ENCODE results near the gene UBALD1. TPM values are rescaled to one million over a fixed set of nuclear protein-coding genes. Genes with fewer than 3 reads are reported as not detected.
"Not testable (repeated sequence)": the region's sequence is repeated elsewhere in the genome, so short reads cannot be mapped to it uniquely, and the experiment has no call there.

Gene UBALD1
- 26.2 TPM for total RNA-seq
- long read RNA-seq, partial matches to known transcripts: 0 of 3 reads
- long read RNA-seq, other reads (novel, unspliced or antisense): 0 of 3 reads

DNA sequence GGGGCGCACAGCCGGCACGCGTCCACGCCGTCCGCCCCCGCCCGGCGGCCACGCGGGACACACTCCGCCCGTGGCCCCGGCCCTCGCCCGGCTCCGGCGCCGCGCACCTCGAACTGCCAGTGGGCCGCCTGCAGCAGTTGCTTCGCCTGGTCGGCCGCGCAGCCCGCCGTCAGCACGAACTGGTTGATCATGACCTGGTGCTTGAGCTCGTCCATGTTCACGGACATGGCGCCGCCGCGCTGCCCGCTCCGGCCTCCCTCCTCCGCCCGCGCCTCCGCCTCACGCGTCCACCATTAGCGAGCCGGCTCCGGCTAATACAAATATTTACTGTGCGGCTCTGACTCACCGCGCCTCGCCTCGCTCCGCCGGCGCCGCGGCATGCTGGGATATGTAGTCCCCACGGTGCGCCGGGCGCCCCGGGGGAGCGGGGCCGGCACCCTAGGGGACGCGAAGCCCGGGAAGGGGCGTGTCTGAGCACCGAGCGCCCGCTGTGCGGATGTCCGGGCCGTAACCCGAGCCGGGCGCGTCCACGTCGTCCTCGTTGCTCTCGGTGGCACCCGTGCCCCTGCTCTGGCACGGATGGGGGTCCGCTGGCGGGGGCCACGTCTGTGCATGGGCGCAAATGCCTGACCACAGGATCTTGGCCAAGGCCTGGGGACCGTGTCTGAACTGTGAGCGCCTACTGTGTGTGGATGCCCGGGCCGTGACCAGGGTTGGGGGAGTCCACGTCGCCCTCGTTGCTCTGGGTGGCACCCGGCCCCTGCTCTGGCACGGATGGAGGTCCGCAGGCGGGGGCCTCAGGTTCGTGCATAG, at the start of gene UBALD1:
TSS of gene UBALD1 (minus strand) at position 318 of the 813 bp plus-strand sequence. CDS start at position 227, 91 bp downstream.
- intact Hi-C loops (cut with DNase I): no loop called here
- peak; percentile 74 for ATAC-seq
- peak; percentile 95 for DNase-seq (ENCODE audit: missing footprints)

DNA sequence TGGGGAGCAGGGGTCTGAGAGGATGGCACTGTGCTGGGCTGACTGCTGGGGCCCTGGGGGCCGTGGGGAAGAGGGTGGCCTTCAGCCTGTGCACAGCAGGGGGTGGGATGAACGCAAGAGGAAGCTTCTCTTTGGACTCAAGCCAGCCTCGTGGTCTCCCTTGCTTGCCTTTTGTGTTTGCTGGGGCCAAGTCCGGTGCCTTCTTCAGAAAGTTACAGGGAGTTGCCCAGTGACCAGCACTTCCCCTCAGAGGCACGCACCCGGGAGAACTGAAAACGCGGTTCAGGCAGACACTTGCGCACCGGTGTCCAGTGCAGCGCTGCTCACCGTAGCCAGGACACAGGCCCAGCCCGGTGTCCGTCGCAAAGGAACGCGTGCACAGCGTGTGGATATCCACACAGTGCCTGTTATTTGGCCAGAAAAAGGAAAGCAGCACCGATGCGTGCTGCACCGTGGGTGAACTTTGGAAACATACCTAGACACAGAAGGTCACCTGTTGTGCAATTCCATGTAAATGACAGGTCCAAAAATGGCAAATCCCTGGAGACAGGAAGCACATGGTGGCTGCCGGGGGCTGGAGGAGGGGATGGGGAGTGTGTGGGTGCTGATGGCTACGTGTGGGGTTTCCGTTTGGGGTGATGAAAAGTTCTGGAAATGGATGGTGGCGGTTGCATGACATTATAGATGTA, 49.2 kb upstream of the UBALD1 start:
- intact Hi-C loops (cut with DNase I): no loop called here
- ATAC-seq (peak; percentile 46), DNase-seq (ENCODE audit: missing footprints) (peak; percentile 76)

DNA sequence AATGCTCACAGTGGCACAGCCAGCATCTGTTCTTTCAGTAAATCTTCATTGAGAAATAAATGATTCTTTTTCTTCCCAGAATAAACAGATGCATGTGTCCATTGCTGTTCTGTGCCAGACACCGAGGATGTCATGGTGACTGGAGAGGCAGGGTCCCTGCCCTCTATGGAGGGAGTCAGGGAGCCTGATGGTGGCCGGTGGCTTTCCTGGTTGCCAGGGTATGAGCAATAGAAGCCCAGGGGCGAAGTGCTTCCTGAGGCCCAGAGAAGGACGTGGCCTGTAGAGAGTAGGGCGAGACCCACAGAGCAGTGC, 48.7 kb upstream of the UBALD1 start:
- intact Hi-C loops (cut with DNase I): no loop called here
- DNase-seq (ENCODE audit: missing footprints): no peak
- ATAC-seq: no peak

DNA sequence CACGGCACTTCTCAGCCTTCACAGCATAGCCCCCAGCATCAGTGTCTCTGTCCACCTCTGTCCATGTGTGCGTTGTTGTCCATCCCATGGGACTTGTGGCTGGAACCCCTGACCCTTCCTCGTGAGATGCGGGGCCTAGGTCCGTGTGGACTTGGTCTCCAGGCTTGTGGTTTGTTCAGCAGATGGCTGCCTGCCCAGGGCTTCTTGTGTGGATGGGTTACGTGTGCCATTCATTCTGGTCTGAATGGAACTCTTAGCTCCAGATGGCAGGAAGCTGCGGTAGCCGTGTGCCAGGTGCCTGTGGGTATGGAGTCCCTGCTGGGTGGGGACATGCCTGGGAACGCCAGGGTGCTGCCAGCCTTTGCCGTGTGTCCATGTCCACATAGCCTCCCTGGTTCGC, 47.0 kb upstream of the UBALD1 start:
- ATAC-seq (no peak), DNase-seq (ENCODE audit: missing footprints) (no peak)
- intact Hi-C loops (cut with DNase I): no loop called here

DNA sequence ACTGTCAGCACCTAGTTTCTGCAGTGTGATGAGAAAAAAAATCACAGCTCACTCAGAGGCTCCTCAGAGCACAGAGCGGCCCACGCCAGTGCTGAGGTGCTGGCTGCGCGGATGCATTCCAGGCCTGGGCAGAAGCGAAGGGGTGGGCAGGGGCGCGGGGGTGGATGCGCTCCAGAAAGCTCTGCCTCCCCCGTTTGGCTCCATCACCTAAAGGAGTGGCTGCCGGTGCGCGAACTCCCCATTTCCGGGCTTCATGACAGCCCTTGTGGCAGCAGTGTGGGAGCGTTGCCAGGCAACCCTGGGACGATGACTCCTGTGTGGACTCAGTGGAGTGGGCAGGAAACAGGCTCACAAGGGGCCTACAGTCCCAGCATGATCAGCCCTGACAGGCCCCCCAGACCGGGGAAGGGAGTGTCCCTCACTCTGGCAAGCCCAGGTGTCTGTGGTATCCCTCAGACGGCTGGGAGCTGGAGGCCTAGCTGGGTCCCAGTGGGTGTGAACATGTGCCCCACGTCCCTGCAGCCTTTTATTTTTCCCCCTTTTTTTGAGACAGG, 45.8 kb upstream of the UBALD1 start:
- intact Hi-C loops (cut with DNase I): no loop called here
- DNase-seq (ENCODE audit: missing footprints) (peak; percentile 68), ATAC-seq (no peak)

DNA sequence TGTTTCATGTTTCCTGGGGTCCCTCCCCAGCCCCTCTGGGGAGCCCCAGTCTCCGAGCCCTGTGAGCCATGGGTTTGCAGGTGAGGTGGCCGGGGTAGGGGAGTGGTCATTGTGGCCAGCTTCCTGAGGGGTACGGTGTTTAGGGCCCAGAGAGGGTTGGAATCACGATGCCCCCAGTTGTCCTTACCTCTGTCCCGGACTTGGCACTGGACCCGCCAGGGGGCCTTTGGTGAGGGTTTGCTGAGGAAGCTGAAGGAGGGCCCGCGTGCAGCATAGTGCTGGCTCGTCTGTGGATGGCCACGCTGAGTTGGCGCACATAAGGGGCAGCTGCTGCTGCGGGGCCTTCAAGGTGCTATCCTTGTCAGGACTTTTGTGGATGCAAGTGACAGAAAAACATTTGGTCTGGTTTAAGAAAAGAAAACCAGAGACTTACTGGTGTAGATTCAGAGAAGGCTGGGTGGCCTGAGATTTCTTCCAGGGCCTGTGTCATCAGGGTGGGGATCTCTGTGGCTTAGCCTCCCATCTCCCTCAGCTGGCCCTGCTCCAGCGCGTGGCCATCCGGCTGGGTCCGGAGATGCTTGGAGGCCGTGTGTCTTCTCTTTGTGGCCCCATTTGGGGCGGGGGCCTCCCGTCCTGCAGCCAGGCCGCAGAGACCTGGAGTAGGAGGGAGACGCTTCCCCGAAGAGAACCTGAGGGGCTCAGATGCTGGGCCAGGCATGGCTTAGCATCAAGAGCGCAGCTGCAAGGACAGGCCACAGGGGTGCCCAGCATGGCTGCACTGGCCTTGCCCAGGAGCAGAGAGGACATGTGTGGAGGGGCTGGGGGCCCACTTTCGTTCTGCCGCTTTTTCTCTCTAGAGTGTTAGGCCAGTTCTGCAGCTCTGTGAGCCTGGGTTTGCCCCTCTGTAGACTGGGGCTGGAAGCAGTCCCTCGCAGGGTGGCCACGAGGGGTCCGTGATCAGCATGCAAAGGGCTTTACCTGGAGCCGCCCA, 45.0 kb upstream of the UBALD1 start:
- ATAC-seq (no peak), DNase-seq (ENCODE audit: missing footprints) (peak; percentile 48)
- intact Hi-C loops (cut with DNase I): no loop called here

DNA sequence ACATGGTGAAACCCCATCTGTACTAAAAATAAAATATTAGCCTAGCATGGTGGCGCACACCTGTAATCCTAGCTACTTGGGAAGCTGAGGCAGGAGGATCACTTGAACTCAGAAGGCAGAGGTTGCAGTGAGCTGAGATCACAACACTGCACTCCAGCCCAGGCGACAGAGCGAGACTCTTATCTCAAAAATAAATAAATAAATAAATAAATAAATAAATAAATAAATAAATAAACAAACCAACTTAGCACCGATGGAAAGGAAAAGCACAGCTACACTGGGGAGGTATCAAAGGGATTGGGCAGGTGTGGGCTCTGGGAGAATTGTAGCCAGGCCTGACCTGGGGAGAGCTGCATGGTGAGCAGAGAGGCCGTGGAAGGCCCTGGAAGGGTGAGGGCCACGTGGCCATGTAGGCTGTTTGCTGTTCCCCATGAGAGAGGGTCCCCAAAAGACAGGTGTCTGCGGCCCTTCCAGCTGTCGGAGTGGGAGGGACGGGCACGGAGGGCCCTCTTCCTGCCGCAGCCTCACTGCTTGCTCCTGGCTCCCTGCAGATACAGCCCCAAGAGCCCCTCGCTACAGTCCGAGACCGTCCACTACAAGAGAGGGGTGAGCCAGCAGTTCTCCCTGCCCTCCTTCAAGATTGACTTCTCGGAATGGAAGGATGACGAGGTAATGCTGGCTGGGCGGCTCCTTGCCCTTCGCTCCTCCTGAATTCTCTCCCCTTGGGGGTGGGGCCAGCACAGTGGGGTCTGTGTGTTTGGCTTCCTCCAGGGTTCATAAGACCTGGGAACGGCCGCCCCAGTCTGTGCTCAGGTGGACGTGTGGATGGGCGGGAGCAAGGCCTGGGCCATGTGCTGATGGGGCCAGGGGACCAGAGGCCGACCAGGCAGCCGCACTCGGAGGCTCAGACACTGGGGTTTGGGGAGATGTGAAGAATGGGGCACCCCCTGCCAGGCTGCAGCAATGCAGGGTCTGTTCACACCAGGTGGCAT, 42.3 kb upstream of the UBALD1 start:
- ATAC-seq: no peak

DNA sequence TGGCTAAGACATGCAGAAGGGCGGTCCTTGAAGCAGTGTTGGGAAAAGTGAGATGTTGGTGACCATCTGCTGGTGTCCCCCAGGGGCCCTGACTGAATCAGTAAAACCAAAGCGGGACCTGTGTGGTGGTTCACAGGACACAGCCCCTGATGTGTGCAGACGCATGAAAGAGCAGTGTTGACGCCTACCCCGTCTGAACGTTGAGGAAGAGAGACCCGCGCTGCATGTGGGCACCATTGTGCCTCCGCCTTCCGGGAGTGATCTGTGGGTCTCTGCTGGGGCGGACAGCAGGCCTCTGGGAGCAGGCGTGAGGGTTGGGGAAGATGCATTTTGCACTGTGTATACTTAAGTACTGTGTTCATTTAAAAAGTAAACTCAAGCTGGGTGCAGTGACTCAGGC, 41.5 kb upstream of the UBALD1 start:
- intact Hi-C loops (cut with DNase I): no loop called here
- DNase-seq (ENCODE audit: missing footprints) (peak; percentile 54), ATAC-seq (no peak)

More for the DNA sequence above, 42.3 kb upstream of the UBALD1 start:
- intact Hi-C loops (cut with DNase I): no loop called here
- peak; percentile 55 for DNase-seq (ENCODE audit: missing footprints)

DNA sequence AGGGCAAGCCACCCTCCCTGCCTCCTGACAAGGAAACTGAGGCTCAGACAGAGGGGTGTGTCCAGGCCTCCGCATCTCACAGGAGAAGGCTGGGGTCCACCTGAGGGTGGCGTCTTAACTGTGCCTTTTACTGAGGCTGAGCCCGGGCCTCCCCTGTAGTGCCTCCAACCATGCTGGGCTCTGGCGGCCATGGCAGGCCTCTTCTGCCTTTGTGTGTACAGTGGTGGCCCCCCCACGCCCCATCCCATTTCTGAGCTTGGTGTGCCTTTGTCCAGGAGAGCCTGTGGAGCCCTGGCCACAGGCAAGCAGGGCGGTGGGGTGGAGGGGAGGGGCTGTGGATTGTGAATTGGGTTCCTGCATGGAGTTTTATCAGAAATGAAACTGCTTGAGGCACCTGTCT, 41.1 kb upstream of the UBALD1 start:
- DNase-seq (ENCODE audit: missing footprints) (peak; percentile 51), ATAC-seq (no peak)
- intact Hi-C loops (cut with DNase I): no loop called here

DNA sequence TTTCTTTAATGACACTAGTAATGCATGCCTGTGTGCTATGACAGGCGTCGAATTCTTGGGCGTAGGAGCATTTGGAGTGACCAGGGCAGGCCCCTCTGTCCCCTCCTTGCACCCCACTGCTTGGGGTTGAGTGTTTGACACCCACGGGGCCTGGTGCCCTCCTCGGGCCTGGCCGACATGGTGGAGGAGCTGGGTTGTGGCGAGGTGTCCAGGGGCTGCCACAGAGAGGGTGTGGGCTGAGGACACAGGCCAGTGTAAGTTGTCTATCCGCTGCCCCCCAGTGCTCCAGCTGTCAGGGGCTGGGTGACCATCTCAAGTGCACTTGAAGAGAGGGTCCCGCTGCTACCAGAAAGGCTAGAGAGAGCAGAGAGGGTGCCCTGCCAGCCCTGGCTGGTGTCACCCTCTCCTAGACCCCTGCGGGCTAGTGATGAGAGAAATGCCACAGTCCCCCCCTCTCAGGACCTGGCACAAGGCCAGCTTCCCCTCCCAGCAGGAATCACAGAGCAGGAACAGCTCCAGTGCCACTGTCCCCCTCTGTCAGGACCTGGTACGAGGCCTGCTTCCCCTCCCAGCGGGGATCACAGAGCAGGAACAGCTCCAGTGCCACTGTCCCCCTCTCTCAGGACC, 40.4 kb upstream of the UBALD1 start:
- intact Hi-C loops (cut with DNase I): no loop called here
- ATAC-seq: no peak
- peak; percentile 58 for DNase-seq (ENCODE audit: missing footprints)

DNA sequence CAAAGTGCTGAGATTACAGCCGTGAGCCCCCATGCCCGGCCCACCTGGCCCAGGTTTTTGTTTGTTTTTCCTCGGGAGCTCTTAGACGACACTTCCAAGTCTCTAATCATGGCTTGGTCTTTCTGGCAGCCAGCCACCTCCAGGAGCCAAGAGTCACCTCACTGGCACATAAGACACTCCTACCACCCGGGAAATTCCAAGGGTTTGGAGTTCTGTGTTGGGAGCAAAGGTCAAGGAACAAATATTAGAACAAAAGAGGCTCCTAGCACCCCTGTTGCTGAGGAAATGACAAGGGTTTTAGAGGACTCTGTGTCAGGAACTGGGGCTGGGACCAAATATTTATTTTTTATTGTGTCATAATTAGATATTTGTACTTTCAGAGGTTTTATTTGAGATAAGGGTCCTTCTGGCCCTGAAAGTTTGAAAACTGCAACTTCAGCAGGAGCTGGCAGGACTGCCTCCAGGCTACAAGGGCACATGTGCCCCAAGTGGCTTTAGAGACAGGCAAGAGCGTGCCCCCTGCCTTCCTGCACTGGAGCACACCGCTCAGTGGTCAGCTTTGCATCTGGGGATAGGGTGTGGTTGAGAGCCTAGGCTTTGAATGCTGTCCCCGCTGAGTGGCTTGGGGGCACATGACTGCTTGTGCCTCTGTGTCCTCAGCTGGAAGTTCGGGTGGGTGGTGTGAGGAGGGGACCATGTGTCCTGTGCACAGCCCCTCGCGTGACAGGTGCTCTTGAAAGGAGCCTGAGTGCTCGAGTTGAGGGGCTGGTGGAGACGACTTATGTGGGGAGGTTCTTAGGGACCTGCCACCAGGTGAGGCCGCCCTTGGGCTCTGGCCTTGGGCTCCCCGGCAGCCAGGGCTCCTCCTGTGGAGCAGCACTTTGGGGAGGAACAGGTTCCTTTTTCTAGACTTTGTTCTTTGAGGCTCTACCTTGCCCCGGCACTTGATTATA, 39.6 kb upstream of the UBALD1 start:
- intact Hi-C loops (cut with DNase I): no loop called here
- ATAC-seq (no peak), DNase-seq (ENCODE audit: missing footprints) (peak; percentile 27)

DNA sequence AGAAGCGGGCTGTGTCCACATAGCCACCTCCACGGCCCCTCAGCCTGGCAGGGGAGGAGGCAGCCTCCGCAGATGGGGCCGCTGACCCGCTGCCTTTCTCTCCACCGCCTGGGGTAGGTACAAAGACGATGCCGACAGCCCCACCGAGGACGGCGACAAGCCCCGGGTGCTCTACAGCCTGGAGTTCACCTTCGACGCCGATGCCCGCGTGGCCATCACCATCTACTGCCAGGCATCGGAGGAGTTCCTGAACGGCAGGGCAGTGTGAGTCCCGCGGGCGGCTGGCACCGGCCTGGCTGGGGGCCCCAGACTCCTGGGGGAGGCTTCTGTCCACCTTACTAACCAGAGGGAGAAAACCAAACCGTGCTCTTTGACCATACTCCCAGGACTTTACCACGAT, 37.9 kb upstream of the UBALD1 start:
- ATAC-seq (no peak), DNase-seq (ENCODE audit: missing footprints) (peak; percentile 71)
- intact Hi-C loops (cut with DNase I): no loop called here

DNA sequence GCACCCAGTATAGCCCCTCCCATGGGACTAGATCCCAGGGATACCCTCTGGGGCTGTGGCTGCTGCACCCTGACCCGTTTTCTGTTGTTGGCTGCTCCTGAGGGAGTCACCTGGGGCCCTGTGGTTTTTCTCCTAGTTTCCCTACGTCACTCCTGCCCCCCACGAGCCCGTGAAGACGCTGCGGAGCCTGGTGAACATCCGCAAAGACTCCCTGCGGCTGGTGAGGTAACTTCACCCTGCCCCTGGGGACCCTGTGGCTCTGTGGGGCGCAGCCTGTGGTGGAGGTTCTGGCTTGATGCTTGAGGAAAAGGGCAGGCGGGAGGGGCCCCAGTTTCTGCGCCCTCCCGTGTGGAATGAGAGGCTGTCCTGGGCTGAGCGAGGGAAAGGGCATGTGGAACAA, 37.1 kb upstream of the UBALD1 start:
- intact Hi-C loops (cut with DNase I): no loop called here
- no peak for ATAC-seq
- DNase-seq (ENCODE audit: missing footprints): peak; percentile 46

DNA sequence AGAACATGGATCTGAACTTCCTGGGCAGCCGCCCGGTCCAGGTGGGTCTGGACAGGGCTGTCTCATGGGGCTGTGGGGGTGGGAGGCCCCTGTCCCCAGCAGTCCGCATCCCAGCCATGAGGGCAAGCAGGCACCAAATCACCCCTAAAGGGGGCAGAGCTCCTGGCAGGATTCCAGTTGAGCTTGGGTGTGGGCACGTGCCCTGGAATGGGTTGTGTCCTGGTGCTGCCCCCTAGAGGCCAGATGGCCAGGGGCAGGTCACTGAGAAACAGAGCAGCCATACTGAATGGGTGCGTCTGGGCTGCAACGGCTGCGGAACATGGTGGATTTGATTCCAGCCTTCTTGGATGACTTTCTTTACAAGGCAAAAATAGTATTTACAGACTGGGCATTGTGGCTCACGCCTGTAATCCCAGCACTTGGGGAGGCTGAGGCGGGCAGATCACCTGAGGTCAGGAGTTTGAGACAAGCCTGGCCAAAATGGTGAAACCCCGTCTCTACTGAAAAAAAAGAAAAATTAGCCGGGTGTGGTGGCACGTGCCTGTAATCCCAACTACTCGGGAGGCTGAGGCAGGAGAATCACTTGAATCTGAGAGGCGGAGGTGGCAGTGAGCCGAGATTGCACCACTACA, 35.9 kb upstream of the UBALD1 start:
- DNase-seq (ENCODE audit: missing footprints) (peak; percentile 84), ATAC-seq (peak; percentile 24)
- intact Hi-C loops (cut with DNase I): not testable (repeated sequence)

DNA sequence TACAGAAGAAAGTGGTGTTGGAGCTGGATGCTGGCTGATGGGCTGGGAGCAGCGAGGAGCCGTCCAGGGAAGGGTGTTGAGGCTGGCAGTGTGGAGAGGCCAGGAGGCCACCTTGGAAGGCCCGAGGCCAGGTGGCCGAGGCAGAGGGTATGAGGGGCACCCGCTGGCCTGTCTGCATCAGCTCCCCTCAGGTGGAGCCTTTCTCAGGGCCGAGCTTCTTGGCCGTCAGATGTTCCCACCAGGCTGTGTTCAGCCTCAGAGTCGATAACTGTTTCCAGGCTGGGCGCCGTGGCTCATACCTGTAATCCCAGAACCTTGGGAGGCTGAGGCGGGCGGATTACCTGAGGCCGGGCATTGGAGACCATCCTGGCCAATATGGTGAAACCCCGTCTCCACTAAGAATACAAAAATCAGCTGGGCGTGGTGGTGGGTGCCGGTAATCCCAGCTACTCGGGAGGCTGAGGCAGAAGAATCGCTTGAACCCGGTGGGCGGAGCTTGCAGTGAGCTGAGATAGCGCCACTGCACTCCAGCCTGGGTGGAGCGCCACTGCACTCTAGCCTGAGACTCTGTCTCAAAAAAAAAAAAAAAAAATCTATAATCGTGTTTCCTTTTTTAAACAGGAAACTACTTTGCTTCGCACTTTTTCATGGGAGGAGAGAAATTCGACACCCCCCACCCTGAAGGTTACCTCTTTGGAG, 35.2 kb upstream of the UBALD1 start:
- DNase-seq (ENCODE audit: missing footprints): peak; percentile 55
- intact Hi-C loops (cut with DNase I): no loop called here

More for the DNA sequence above, 35.2 kb upstream of the UBALD1 start:
- ATAC-seq: no peak

Measured in Right ventricle myocardium inferior (tissue), 1 donor.